GM18519 (cell line): Measurements from ENCODE around the gene RNASEH2B.

Experiments
- ATAC-seq: cut with Tn5 transposase; IDR thresholded peaks from one replicate; pipeline ENCODE4 v1.9.1; 2021; ENCODE audit warnings: mild to moderate bottlenecking, moderate library complexity; ENCODE audit not compliant: unreplicated experiment, low FRiP score

RNASEH2B gene

GRCh38 chr13:50934735-50935435 is 25.3 kb downstream of the RNASEH2B start:
- no peak for ATAC-seq

- no peak for ATAC-seq
These were observed 27.1 kb downstream of the RNASEH2B start for GRCh38 chr13:50936679-50937078.

- no peak for ATAC-seq
These were observed 30.9 kb downstream of the RNASEH2B start for GRCh38 chr13:50940509-50940908.

GRCh38 chr13:50941146-50941545 is 31.6 kb downstream of the RNASEH2B start:
- ATAC-seq, result no peak

- no peak for ATAC-seq
These were observed 33.2 kb downstream of the RNASEH2B start for GRCh38 chr13:50942630-50943311.

GRCh38 chr13:50945669-50946068 is 36.1 kb downstream of the RNASEH2B start:
- no peak for ATAC-seq

GRCh38 chr13:50948601-50949000 is 39.0 kb downstream of the RNASEH2B start:
- no peak for ATAC-seq

- ATAC-seq, result no peak
These were observed 41.3 kb downstream of the RNASEH2B start for GRCh38 chr13:50950849-50951248.

- ATAC-seq, result no peak
These were observed 41.8 kb downstream of the RNASEH2B start for GRCh38 chr13:50951366-50951765.

- no peak for ATAC-seq
These were observed 45.6 kb downstream of the RNASEH2B start for GRCh38 chr13:50955241-50955640.

- no peak for ATAC-seq
These were observed 46.2 kb downstream of the RNASEH2B start for GRCh38 chr13:50955798-50956197.

- ATAC-seq, result no peak
These were observed 48.0 kb downstream of the RNASEH2B start for GRCh38 chr13:50957620-50958019.

- no peak for ATAC-seq
These were observed 60.1 kb downstream of the RNASEH2B start for GRCh38 chr13:50969691-50970090.

GRCh38 chr13:50970956-50971355 is 61.4 kb downstream of the RNASEH2B start:
- no peak for ATAC-seq

- no peak for ATAC-seq
These were observed 64.7 kb downstream of the RNASEH2B start for GRCh38 chr13:50974268-50974667.

- ATAC-seq, result no peak
These were observed 69.6 kb downstream of the RNASEH2B start for GRCh38 chr13:50979187-50979586.

- ATAC-seq, result no peak
These were observed 72.1 kb downstream of the RNASEH2B start for GRCh38 chr13:50981686-50982085.

GRCh38 chr13:50989476-50989875 is 79.9 kb downstream of the RNASEH2B start:
- no peak for ATAC-seq

- no peak for ATAC-seq
These were observed 80.7 kb downstream of the RNASEH2B start for GRCh38 chr13:50990065-50990817.

GRCh38 chr13:50990818-50991506 is 81.4 kb downstream of the RNASEH2B start:
- ATAC-seq, result no peak
